Esophagus squamous epithelium (tissue), 4 donors: Measurements from ENCODE around the gene TPO.

Experiments
- POLR2A ChIP-seq, 4 donors: fragments of 450-650 bp; IDR thresholded peaks; one replicate each; pipeline ENCODE4 v1.6.1; 2017; ENCODE audit warnings: antibody characterized with exemption in 4 of 4, mild to moderate bottlenecking in 4 of 4, moderate library complexity in 3 of 4
- TF ChIP-seq, protein P1 (sequence below), 6 experiments: fragments of 450-650 bp in 4 of 6; fragments of 200-600 bp in 2 of 6; sonication (generic) in 2 of 6; IDR thresholded peaks; one replicate each; pipeline ENCODE4 v1.5.1; 2016 to 2019; ENCODE audit warnings: antibody characterized with exemption in 6 of 6, mild to moderate bottlenecking in 4 of 6, moderate library complexity in 4 of 6

DNA sequence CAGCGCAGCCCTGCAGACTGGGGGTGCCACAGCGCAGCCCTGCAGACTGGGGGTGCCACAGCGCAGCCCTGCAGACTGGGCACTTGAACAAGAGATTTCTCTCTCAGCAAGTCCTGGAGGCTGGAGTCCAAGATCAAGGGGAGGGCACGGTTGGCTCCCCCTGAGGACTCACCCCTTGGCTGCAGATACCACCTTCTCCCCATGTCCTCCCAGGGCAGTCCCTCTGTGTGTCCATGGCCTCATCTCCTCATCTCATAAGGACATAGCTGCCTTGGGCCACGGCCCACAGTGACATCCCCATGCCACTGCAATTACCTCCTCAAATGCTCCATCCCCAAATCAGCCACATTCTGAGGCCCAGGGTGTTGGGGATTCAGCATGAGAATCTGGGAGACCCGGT, 98.2 kb downstream of the TPO start:
- TF ChIP-seq POLR2A (IDR thresholded peaks at IDR 0.05) = no peak
- TF ChIP-seq, protein P1, sequence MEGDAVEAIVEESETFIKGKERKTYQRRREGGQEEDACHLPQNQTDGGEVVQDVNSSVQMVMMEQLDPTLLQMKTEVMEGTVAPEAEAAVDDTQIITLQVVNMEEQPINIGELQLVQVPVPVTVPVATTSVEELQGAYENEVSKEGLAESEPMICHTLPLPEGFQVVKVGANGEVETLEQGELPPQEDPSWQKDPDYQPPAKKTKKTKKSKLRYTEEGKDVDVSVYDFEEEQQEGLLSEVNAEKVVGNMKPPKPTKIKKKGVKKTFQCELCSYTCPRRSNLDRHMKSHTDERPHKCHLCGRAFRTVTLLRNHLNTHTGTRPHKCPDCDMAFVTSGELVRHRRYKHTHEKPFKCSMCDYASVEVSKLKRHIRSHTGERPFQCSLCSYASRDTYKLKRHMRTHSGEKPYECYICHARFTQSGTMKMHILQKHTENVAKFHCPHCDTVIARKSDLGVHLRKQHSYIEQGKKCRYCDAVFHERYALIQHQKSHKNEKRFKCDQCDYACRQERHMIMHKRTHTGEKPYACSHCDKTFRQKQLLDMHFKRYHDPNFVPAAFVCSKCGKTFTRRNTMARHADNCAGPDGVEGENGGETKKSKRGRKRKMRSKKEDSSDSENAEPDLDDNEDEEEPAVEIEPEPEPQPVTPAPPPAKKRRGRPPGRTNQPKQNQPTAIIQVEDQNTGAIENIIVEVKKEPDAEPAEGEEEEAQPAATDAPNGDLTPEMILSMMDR (IDR thresholded peaks at IDR 0.05) = no peak
